Measurements from ENCODE around the gene DIAPH2. TPM values are rescaled to one million over a fixed set of nuclear protein-coding genes. Genes with fewer than 3 reads are reported as not detected.

Gene DIAPH2
- total RNA-seq, 4 donors from 2014 or later = 16.7 to 27.3 (median 20.3) TPM

DNA sequence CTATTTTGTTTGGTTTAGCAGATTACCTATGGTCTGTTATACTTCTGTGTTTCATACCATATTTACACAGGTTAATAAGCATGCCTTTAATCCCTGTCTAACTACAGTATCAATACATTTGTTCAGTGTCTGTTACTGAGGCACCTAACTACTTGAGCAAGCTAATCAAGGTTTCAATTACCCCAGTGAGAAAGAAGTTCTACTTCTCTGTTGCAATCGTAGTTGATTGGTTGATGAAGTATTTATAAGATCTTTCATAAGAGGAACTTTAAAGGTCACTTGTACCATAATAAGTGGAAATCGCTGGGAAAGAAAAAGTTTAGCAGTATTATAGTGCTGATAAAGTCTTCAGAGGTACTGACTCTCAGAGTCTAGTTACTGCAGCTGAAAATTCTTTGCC lies 689.6 kb downstream of the DIAPH2 start:
- intact Hi-C loops (cut with DNase I; ENCODE audit: low total_unique reads) = no loop called here
- TF ChIP-seq, protein P1, sequence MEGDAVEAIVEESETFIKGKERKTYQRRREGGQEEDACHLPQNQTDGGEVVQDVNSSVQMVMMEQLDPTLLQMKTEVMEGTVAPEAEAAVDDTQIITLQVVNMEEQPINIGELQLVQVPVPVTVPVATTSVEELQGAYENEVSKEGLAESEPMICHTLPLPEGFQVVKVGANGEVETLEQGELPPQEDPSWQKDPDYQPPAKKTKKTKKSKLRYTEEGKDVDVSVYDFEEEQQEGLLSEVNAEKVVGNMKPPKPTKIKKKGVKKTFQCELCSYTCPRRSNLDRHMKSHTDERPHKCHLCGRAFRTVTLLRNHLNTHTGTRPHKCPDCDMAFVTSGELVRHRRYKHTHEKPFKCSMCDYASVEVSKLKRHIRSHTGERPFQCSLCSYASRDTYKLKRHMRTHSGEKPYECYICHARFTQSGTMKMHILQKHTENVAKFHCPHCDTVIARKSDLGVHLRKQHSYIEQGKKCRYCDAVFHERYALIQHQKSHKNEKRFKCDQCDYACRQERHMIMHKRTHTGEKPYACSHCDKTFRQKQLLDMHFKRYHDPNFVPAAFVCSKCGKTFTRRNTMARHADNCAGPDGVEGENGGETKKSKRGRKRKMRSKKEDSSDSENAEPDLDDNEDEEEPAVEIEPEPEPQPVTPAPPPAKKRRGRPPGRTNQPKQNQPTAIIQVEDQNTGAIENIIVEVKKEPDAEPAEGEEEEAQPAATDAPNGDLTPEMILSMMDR (IDR thresholded peaks at IDR 0.05) = no peak
- no peak for TF ChIP-seq POLR2A (IDR thresholded peaks at IDR 0.05)
- no peak overlapping the region for H3K4me3 ChIP-seq (ENCODE audit: low read depth, poor library complexity, severe bottlenecking)
- WGBS, 2 donors = 75 to 79% methylated on average over 2 of the region's 2 CpGs
- DNase-seq (ENCODE audit: low spot score in 2 of 2) = no peak

DNA sequence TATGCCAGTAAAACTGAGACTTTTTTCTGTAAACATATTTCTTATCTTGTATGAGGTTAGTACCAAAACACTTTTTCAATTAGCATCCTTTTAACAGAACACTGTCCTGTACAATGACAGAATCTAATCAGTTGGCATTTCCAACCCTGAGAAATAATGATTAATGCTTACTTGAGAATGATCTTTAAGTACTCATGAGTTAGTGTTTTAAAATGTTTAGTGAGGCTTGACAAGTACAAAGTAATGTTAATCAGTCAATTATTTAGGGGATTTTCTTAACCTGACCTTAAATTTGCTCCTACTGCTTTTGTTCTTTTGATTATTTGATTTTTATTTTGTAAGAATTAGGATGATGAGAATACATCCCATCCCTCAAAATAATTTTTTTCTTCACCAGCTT lies 695.6 kb downstream of the DIAPH2 start:
- no peak for DNase-seq (ENCODE audit: low spot score in 2 of 2)
- no peak for TF ChIP-seq POLR2A (IDR thresholded peaks at IDR 0.05)
- TF ChIP-seq, protein P1 (IDR thresholded peaks at IDR 0.05) = no peak
- intact Hi-C loops (cut with DNase I; ENCODE audit: low total_unique reads) = no loop called here
- H3K4me3 ChIP-seq (ENCODE audit: low read depth, poor library complexity, severe bottlenecking) = no peak overlapping the region

DNA sequence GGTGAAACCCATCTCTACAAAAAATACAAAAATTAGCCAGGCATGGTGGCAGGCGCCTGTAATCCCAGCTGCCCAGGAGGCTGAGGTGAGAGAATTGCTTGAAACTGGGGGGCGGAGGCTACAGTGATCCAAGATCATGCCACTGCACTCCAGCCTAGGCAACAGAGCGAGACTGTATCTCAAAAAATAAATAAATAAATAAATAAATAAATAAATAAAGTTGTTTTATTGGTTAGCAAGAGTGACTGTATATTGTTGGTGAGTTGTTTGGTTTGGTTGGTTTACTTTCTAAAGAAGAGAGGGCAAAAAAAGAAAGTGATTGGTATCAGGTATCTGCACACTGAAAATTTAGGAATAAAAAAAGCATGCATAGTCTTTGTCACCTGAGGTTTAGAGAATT lies 700.0 kb downstream of the DIAPH2 start:
- intact Hi-C loops (cut with DNase I; ENCODE audit: low total_unique reads) = no loop called here
- 96% methylated on average over 3 of the region's 3 CpGs for WGBS, 2 donors
- TF ChIP-seq, protein P1 (IDR thresholded peaks at IDR 0.05) = no peak
- no peak for TF ChIP-seq POLR2A (IDR thresholded peaks at IDR 0.05)
- no peak for DNase-seq (ENCODE audit: low spot score in 2 of 2)
- no peak overlapping the region for H3K4me3 ChIP-seq (ENCODE audit: low read depth, poor library complexity, severe bottlenecking)

DNA sequence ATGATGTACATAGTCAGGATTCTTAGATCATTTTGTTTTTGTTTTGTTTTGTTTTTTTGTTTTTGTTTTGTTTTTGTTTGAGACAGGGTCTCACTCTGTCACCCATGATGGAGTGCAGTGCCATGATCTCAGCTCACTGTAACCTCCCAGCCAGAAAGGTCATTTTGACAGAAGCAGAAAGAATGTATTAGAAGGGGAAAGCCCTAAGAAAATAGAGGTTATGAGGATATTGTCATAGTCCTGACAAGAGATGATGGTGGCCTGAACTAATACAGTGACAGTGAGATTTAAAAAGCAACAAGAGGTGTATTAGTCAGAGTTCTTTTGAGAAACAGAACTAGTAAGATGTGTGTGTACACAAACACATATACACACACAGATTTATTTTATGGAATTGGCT lies 702.4 kb downstream of the DIAPH2 start:
- no peak overlapping the region for H3K4me3 ChIP-seq (ENCODE audit: low read depth, poor library complexity, severe bottlenecking)
- DNase-seq (ENCODE audit: low spot score in 2 of 2) = no peak
- no peak for TF ChIP-seq POLR2A (IDR thresholded peaks at IDR 0.05)
- TF ChIP-seq, protein P1 (IDR thresholded peaks at IDR 0.05) = no peak
- intact Hi-C loops (cut with DNase I; ENCODE audit: low total_unique reads) = no loop called here

DNA sequence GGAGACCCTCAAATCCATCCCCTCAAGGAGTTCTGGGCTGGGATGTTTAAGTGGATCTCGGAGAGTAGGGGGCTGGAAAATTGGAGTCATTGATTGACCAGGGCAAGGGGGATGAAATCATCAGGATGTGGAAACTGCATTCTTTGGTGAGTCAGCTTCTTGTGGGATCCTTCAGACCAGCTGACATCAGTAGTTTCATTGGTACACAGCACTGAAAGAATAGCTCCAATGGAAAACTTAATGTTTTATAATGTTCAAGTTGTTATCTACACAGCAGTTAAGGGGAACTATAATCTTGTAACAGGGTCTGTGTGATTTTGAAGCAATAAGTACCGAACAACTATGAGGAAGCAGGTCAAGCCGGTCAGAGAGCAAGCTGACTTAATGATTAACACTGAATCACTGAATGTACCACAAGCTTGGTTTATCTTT lies 705.1 kb downstream of the DIAPH2 start:
- no peak for TF ChIP-seq POLR2A (IDR thresholded peaks at IDR 0.05)
- TF ChIP-seq, protein P1 (IDR thresholded peaks at IDR 0.05) = no peak
- DNase-seq (ENCODE audit: low spot score in 2 of 2) = no peak
- H3K4me3 ChIP-seq (ENCODE audit: low read depth, poor library complexity, severe bottlenecking) = no peak overlapping the region
- intact Hi-C loops (cut with DNase I; ENCODE audit: low total_unique reads) = no loop called here
- 81 to 92% methylated on average over 3 of the region's 3 CpGs for WGBS, 2 donors

DNA sequence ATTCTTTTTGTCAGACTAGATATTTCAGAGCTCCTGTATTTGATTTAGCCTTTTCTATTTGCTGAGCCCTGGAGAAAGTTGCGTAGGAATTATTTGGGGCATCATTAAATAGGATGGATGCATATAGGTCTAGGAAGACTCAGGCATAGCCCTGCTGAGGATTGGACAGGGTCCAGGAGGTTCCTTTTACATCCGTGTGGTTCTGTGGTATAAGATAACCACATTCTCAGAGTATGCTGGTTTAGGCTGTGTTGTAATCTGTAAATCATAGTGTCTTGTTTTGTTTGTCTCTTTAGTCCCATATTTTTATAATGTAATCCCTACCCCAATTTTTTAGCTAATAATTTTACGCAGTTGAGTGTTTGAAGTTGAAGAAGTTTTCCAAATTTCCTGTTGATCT lies 712.7 kb downstream of the DIAPH2 start:
- no peak for DNase-seq (ENCODE audit: low spot score in 2 of 2)
- H3K4me3 ChIP-seq (ENCODE audit: low read depth, poor library complexity, severe bottlenecking) = no peak overlapping the region
- TF ChIP-seq POLR2A (IDR thresholded peaks at IDR 0.05) = no peak
- TF ChIP-seq, protein P1 (IDR thresholded peaks at IDR 0.05) = no peak
- WGBS, 2 donors = 84 to 86% methylated on average over 3 of the region's 3 CpGs
- intact Hi-C loops (cut with DNase I; ENCODE audit: low total_unique reads) = no loop called here
